ENCODE measurements around the gene AVEN.
"Not testable (repeated sequence)": the region's sequence is repeated elsewhere in the genome, so short reads cannot be mapped to it uniquely, and the experiment has no call there.

Gene AVEN

DNA sequence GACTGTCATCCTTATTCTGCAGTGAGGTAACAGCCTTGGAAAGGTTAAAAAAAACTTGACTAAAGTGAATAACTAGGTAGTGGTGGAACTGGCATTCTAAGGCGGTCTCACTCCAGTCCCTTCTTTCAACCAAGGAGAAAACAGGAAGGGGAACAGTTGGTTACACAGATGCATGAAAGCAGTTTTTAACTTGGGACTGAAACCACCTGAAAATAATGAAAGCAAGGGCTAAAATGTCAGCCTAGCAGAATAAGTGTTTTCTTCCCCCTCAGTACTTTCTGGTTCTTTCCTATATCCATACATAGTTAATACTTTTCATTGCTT is 748 bp upstream of the AVEN start:
- DNase-seq (ENCODE audit: low spot score), result no peak

GRCh38 chr15:34038023-34038870 is 757 bp downstream of the AVEN start:
- DNase-seq (ENCODE audit: low spot score), result peak; percentile 69

DNA sequence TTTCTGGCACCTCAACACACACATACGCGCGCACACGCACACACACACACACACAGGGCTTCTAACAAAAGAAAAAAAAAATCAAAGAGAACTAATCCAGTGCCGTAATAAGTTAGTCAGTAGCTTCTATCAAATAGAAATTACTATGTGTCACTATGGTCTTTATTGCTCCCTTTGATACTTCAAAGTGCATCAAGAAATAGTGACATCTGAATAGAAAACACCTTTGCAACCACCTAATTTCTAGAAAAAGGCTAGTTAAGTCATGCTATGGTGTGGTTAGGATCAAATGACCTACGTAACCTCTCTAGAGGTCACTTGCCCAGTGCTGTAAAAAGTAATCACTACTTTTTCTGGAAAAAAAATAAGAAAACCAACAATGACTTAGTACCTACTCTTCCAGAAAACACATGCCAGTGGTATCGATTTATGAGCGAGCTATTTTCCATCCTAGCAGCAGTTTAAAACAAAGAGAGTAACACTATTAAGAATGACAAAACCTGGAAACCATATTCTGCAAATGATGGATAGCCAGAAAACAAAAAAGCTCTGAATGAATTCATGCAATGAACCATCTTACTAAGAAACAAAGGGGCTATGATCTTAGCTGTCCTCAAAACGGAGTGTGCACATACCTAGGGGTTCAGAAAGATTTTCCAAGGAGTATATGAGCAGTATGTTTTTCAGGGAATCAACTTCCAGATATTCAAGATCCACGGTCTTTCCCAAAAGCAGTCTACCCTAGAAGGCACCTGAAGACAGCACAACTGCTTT is 6.8 kb downstream of the AVEN start:
- no peak for DNase-seq (ENCODE audit: low spot score)

DNA sequence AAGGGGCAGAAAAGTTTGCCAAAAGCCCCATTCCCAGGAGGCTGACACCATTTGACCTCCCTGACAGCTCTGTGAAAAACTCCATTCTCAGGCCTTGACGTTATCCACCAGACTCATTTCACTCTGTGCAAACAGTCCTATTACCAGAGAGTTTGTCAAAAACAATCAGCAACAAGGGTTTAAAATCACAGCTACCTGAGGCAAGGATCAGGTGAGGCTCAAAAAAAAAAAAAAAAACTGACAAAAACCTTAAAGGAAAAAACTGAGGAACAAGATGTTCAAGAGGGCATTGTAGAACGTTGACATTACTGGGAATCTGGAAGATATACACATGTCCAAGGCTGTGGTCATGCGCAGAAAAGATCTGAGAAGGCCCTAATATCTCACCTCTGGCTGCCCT is 11.4 kb downstream of the AVEN start:
- DNase-seq (ENCODE audit: low spot score), result no peak

DNA sequence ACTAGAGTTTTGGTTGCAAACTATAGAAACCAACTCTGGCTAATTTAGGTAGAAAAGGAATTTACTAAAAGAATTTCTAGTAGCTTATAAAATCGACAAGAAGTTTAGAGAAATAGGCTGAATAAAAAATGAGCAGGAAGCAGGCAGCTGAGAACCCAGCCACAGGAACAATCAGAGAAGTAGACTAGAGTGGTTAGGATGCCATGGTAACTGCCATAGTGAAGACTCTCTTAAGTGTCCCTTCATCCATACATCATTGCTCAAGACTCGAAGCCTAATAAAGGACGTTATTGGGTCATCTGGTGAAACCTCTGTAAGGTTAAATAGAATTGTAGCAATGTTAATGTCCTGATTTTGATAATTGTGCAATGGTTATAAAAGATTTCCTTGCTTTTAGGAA is 13.8 kb downstream of the AVEN start:
- no peak for DNase-seq (ENCODE audit: low spot score)

DNA sequence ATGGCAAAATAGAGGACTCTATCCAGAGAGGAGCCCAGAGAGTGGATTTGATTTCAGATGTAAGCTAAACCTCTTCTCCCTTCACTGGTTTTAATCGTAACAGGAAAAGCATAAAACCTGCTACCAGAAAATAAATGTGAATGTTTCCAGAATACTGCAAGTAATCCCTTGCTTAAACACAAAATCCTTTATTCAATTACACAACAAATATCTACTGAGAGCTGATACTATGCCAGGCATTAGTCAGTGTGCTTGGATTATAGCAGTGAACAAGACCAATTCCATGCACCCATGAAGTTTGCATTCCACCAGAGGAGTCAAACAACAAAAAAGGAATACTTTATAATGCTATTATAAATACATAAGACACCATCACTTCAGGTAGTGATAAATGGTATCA is 15.1 kb downstream of the AVEN start:
- no peak for DNase-seq (ENCODE audit: low spot score)

DNA sequence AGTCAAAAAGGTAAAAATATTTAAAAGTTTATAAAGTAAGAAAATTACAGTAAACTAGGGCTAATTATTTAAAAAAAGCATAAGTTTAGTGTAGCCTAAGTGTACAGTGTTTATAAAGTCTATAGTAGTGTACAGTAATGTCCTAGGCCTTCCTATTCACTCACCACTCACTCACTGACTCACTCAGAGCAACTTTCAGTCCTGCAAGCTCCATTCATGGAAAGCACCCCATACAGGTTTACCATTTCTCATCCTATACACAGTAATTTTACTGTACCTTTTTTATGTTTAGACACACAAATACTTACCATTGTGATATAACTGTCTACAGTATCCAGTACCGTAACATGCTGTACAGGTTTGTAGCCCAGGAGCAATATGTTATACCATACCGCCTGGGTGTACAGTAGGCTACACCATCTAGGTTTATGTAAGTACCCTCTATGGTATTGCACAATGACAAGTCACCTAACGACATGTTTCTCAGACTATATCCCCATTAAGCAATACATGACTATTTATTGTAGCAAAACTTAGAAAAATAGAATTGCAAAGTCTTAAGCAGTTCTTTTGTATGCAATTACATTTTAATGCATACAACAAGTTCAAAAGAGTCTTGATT is 19.5 kb downstream of the AVEN start:
- no peak for DNase-seq (ENCODE audit: low spot score)

- DNase-seq (ENCODE audit: low spot score), result not testable (repeated sequence)
These were observed 20.3 kb downstream of the AVEN start for GRCh38 chr15:34018738-34019137.

- peak; percentile 18 for DNase-seq (ENCODE audit: low spot score)
These were observed 20.9 kb downstream of the AVEN start for GRCh38 chr15:34018021-34018645.

GRCh38 chr15:34014556-34014955 is 24.4 kb downstream of the AVEN start:
- no peak for DNase-seq (ENCODE audit: low spot score)

DNA sequence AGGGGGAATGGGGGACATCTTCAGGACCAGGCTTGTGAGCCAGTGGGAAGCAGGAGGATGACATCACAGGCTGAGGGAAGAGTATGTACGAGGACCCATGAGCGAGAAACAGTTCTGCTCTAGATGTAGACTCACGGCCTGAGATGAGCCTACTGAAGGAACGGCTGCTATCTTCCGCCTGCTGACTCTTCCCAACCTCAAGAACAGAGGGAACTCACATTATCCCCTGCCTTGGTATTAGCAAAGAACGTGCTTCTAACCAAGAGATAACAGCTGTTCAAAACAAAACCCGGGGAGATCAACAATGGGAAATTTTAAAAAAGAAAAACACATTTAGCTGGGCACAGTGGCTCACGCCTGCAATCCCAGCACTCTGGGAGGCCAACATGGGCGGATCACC is 25.3 kb downstream of the AVEN start:
- DNase-seq (ENCODE audit: low spot score), result no peak

DNA sequence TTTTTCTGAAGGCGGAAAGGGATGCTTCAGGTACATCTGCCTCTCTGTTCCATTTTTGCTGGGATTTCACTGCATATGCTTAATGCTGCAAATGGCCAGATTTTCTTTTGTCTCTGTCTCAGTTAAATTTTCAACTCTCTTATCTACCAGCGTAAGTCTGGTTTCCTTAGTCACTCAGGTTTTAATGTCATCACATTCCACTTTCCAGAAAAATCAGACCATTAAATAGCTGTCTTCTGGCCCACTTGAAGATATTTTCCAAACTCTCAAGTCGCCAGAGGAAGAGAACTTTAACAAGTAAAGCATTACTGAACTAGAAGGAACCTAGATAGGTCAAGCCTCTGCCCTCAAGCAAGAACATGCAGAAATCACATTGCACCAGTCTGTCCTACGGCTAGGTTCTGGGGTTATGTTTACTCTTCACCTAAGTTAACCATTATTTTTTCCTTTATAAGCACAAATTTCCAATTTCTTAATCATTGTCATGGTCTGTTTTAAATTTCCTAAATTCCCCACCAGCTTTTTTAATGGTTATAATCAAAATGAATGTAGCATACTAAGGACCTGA is 26.5 kb downstream of the AVEN start:
- DNase-seq (ENCODE audit: low spot score), result no peak

DNA sequence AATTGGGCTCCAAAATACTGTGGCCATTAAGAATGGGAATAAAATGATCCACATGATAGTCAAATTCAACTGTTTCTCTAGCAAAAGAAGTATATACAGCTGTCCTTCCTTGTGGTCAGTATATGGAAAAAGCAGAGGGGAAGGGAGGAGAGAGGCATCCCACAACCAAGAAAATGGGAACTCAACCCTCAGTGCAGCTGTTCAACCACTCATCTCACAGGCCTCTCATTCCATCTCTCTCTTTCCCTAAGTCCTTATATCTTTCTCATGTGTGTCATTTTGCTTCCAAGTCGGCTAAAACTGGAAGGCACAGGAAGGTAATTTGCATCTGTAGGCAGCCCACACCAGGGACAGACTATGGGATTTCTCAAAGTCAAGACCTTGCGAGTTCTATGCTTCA is 27.5 kb downstream of the AVEN start:
- DNase-seq (ENCODE audit: low spot score), result no peak

DNA sequence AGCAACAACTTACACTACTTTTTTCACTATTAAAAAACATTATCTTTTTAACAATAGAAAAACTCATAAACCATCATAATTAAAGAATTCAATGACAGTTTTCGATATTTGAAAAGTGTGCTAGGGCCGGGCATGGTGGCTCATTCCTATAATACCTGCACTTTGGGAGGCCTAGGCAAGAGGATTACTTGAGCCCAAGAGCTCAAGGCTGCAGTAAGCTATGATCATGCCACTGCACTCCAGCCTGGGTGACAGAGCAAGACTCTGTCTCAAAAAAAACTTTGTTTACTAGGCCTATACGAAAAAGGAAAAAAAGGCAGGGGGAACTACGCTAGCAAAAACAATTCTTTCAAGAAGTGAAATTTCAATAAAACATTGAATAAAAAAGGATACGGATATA is 28.1 kb downstream of the AVEN start:
- DNase-seq (ENCODE audit: low spot score), result no peak

- no peak for DNase-seq (ENCODE audit: low spot score)
These were observed 29.3 kb downstream of the AVEN start for GRCh38 chr15:34009656-34010055.

- no peak for DNase-seq (ENCODE audit: low spot score)
These were observed 32.6 kb downstream of the AVEN start for GRCh38 chr15:34006381-34006780.

- DNase-seq (ENCODE audit: low spot score), result no peak
These were observed 37.5 kb downstream of the AVEN start for GRCh38 chr15:34001536-34001935.

GRCh38 chr15:33995666-33996065 is 43.3 kb downstream of the AVEN start:
- not testable (repeated sequence) for DNase-seq (ENCODE audit: low spot score)

DNA sequence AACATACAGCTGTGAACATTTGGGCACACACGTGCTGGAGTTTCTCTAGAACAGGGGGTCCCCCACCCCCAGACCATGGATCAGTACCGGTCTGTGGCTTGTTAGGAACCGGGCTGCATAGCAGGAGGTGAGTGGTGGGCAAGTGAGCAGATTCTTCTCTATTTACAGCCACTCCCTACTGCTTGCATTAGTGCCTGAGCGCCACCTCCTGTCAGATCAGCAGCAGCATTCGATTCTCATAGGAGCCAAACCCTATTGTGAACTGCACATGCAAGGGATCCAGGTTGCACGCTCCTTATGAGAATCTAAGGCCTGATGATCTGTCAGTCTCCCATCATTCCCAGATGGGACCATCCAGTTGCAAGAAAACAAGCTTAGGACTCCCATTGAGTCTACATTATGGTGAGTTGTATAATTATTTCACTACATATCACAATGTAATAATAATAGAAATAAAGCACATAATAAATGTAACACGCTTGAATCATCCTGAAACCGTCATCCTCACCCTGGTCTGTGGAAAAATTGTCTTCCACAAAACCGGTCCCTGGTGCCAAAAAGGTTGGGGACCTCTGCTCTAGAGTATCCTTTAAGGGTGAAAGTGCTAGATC is 44.9 kb downstream of the AVEN start:
- no peak for DNase-seq (ENCODE audit: low spot score)

- no peak for DNase-seq (ENCODE audit: low spot score)
These were observed 50.6 kb downstream of the AVEN start for GRCh38 chr15:33988384-33988783.

DNA sequence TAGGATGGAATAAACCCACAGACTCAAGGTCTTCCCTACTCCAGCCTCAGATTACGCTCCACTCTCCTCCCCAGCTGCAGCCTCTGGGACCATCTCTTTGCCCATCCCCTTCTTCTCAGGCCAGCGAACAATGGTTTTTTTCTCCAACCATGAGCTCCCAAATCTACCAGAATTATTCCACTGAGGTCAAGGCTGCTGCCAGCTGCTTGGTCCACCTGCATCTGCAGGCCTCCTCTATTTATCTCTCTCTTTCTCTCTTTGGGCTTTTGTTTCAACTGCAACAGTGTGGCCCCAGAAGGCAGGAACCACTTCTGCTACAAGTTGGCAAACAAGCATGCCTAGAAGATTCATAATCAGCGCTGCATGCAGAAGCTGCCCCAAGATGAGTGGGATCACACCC is 51.6 kb downstream of the AVEN start:
- no peak for DNase-seq (ENCODE audit: low spot score)

- no peak for DNase-seq (ENCODE audit: low spot score)
These were observed 53.3 kb downstream of the AVEN start for GRCh38 chr15:33985751-33986150.

Data from CD4-positive, alpha-beta T cell treated with Interleukin-2 at 100 ng/mL for 4 hours (primary cell).